Endodermal cell (in vitro differentiated cells): ENCODE measurements around the gene TERB2. TPM values are rescaled to one million over a fixed set of nuclear protein-coding genes. Genes with fewer than 3 reads are reported as not detected.
"Not testable (repeated sequence)": the region's sequence is repeated elsewhere in the genome, so short reads cannot be mapped to it uniquely, and the experiment has no call there.

Experiments used
- DNase-seq: peaks from one replicate; pipeline ENCODE4 v3.0.0-alpha.2; 2017
- H3K27ac ChIP-seq: 2 replicates; pipeline ENCODE4 v1.5.1; 2013; ENCODE audit warnings: mild to moderate bottlenecking, low read depth, low read length, moderate library complexity
- H3K27me3 ChIP-seq: 2 replicates; pipeline ENCODE4 v1.6.1; 2013; ENCODE audit warnings: mild to moderate bottlenecking, low read length, moderate library complexity; ENCODE audit not compliant: insufficient read depth, control insufficient read depth, poor library complexity, severe bottlenecking
- H3K36me3 ChIP-seq: 2 replicates; pipeline ENCODE4 v1.7.0; 2013; ENCODE audit warnings: mild to moderate bottlenecking, low read length, moderate library complexity; ENCODE audit not compliant: control insufficient read depth, insufficient read depth
- H3K4me1 ChIP-seq: one replicate; pipeline ENCODE4 v1.7.0; 2013; ENCODE audit warnings: low read length; ENCODE audit not compliant: control insufficient read depth, insufficient read depth
- H3K4me3 ChIP-seq: 2 replicates; pipeline ENCODE4 v1.5.1; 2013; ENCODE audit warnings: mild to moderate bottlenecking, low read length, moderate library complexity
- H3K9ac ChIP-seq: 2 replicates; pipeline ENCODE4 v1.6.1; 2013; ENCODE audit warnings: mild to moderate bottlenecking, low read length, moderate library complexity; ENCODE audit not compliant: poor library complexity, severe bottlenecking; ENCODE audit errors: extremely low read depth
- H3K9me3 ChIP-seq: 2 replicates; pipeline ENCODE4 v1.6.1; 2013; ENCODE audit warnings: mild to moderate bottlenecking, low read length, moderate library complexity; ENCODE audit not compliant: control insufficient read depth
- H3K27ac Mint-ChIP-seq: 2 replicates; pipeline ENCODE4 v1.8.0; 2020; ENCODE audit warnings: mixed read lengths
- H3K27me3 Mint-ChIP-seq: 2 replicates; pipeline ENCODE4 v1.8.0; 2021; ENCODE audit warnings: mild to moderate bottlenecking, mixed read lengths; ENCODE audit not compliant: insufficient read depth
- H3K36me3 Mint-ChIP-seq: 2 replicates; pipeline ENCODE4 v1.8.0; 2020; ENCODE audit warnings: low read depth, mixed read lengths
- H3K4me1 Mint-ChIP-seq: 2 replicates; pipeline ENCODE4 v1.8.0; 2020; ENCODE audit warnings: mixed read lengths
- H3K4me3 Mint-ChIP-seq: 2 replicates; pipeline ENCODE4 v1.8.0; 2020; ENCODE audit warnings: mild to moderate bottlenecking, moderate library complexity, mixed read lengths
- H3K9me3 Mint-ChIP-seq: 2 replicates; pipeline ENCODE4 v1.8.0; 2020; ENCODE audit warnings: mild to moderate bottlenecking, mixed read lengths
- CTCF ChIP-seq: fragments of 200-600 bp; sonication (generic); conservative IDR thresholded peaks from 2 replicates; pipeline ENCODE4 v1.5.0; 2021; ENCODE audit warnings: antibody characterized with exemption, mild to moderate bottlenecking
- WGBS, 2 experiments: methylation state at CpG; one replicate each; pipeline versions ENCODE4 v1.1.5 to v1.1.7; 2013; ENCODE audit warnings: missing lambda C conversion rate in 2 of 2, mixed read lengths in 1 of 2; ENCODE audit not compliant: insufficient coverage in 1 of 2, insufficient read length in 1 of 2; 5-methylcytosine and 5-hydroxymethylcytosine counted together
- total RNA-seq, 2 donors: library from RNA; stranded (reverse); fragmentation: NEBNext Ultra II Directional in 1 of 2; extraction: Animal tissue kit (Norgen Biotek cat#: 25700) in 1 of 2; gene quantifications; 2 replicates in 1 of 2; 3 replicates in 1 of 2; pipeline ENCODE4 v1.2.1, GENCODE V29; 2021

Gene TERB2
- total RNA-seq, 2 donors from 2014 or later = not detected

GRCh38 chr15:44999105-44999504 lies 42.6 kb downstream of the TERB2 start:
- Mint-ChIP-seq H3K27ac (no peak overlapping the region), H3K27me3 (peaks cover 3% of the 10 kb centered on the region), H3K4me1 (no peaks in the 10 kb centered on the region), H3K36me3 (no peaks in the 10 kb centered on the region), H3K4me3 (no peak overlapping the region), H3K9me3 (peaks cover 4% of the 10 kb centered on the region)
- no peak overlapping the region for H3K9ac ChIP-seq
- no peaks in the 10 kb centered on the region for H3K9me3 ChIP-seq
- no peaks in the 10 kb centered on the region for H3K27me3 ChIP-seq
- no peak for DNase-seq
- 83 to 98% methylated on average over 1 to 2 of the region's 2 CpGs for WGBS, 2 experiments
- no peaks in the 10 kb centered on the region for H3K4me1 ChIP-seq
- H3K27ac ChIP-seq = no peak overlapping the region
- no peaks in the 10 kb centered on the region for H3K36me3 ChIP-seq
- H3K4me3 ChIP-seq = no peak overlapping the region
- no peak for TF ChIP-seq CTCF

DNA sequence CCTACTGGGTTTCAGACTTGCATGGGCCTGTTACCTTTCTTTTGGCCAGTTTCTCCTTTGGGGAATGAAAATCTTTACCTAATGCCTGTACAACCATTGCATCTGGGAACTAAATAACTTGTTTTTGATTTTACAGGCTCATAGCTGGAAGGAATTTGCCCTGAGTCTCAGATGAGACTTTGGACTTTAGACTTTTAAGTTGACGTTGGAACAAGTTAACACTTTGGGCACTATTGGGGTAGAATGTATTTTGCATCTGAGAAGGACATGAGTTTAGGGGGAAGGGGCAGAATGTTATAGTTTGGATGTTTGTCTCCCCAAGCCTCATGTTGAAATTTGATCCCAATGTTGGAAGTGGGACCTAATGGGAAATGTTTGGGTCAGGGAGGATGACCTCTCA lies 44.7 kb downstream of the TERB2 start:
- H3K9me3 ChIP-seq, H3K36me3 Mint-ChIP-seq, H3K27ac ChIP-seq, H3K27me3 Mint-ChIP-seq, H3K27me3 ChIP-seq, H3K4me1 ChIP-seq, H3K27ac Mint-ChIP-seq, H3K9me3 Mint-ChIP-seq, H3K4me1 Mint-ChIP-seq, DNase-seq, H3K36me3 ChIP-seq, H3K9ac ChIP-seq, H3K4me3 Mint-ChIP-seq, H3K4me3 ChIP-seq: not testable (repeated sequence)
- WGBS, 2 experiments = 89% methylated on average over 1 of the region's 1 CpG; no CpG with 5 or more reads in 1 of the 2 experiments

- not testable (repeated sequence) for H3K27ac ChIP-seq, H3K36me3 ChIP-seq, H3K36me3 Mint-ChIP-seq, H3K27ac Mint-ChIP-seq, H3K4me3 Mint-ChIP-seq, H3K27me3 ChIP-seq, H3K4me1 ChIP-seq, H3K4me3 ChIP-seq, DNase-seq, H3K27me3 Mint-ChIP-seq, H3K9ac ChIP-seq, H3K4me1 Mint-ChIP-seq
- H3K9me3 Mint-ChIP-seq = peaks cover 30% of the 10 kb centered on the region
- H3K9me3 ChIP-seq = peaks cover 17% of the 10 kb centered on the region
- 85 to 88% methylated on average over 1 to 2 of the region's 2 CpGs for WGBS, 2 experiments
Observed at GRCh38 chr15:45003731-45004410, 47.4 kb downstream of the TERB2 start.

DNA sequence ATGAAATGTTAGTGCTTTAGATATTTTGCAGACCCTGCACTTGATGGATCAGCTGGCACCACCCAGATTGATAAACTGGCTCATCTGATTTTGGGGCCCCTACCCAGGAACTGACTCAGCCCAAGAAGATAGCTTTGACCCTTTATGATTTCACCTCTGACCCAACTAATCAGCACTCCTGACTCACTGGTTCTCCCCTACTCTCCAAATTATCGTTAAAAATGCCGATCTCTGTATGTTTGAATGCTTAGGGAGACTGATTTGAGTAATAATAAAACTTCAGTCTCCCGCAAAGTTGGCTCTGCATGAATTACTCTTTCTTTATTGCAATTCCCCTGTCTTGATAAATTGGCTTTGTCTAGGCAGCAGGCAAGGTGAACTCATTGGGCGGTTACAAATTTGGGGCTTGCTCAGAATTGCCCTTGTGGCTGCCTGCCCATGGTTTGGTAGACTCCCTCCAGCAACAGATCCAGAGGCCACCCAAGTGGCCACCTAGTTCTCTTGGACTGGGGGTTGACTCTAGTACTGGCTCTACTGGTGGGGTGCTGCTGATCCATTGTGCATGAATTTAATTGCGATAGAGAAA lies 48.2 kb downstream of the TERB2 start:
- H3K27me3 Mint-ChIP-seq, H3K27me3 ChIP-seq, H3K4me1 ChIP-seq, H3K4me3 ChIP-seq, H3K27ac ChIP-seq, H3K36me3 ChIP-seq, H3K27ac Mint-ChIP-seq, H3K4me1 Mint-ChIP-seq, H3K9ac ChIP-seq, H3K4me3 Mint-ChIP-seq, DNase-seq, H3K36me3 Mint-ChIP-seq: not testable (repeated sequence)
- 97 to 100% methylated on average over 2 to 5 of the region's 5 CpGs for WGBS, 2 experiments
- peaks cover 17% of the 10 kb centered on the region for H3K9me3 ChIP-seq
- H3K9me3 Mint-ChIP-seq = peaks cover 35% of the 10 kb centered on the region
